NCI-H1417 (cell line): ENCODE data around the gene PHF10.
A peak's percentile ranks its signal among the peaks of the same experiment; 100 is the strongest.
"Not testable (repeated sequence)": the region's sequence is repeated elsewhere in the genome, so short reads cannot be mapped to it uniquely, and the experiment has no call there.

ENCODE experiments used
- DNase-seq, 3 experiments: peaks; one replicate each; lab custom pipeline; 2025; lab: John Stamatoyannopoulos, UW

PHF10 gene

GRCh38 chr6:169723200-169723909, 945 bp downstream of the PHF10 start:
- DNase-seq: peak; percentile 40 to 73 (median 70)

GRCh38 chr6:169722362-169723199, 1.7 kb downstream of the PHF10 start:
- DNase-seq: peak; percentile 23 to 70 (median 43)

- DNase-seq: no peak
Observed at GRCh38 chr6:169720207-169720855, 4.0 kb downstream of the PHF10 start.

- no peak for DNase-seq
Observed at GRCh38 chr6:169719117-169719516, 5.2 kb downstream of the PHF10 start.

- no peak for DNase-seq
Observed at GRCh38 chr6:169714595-169714994, 9.7 kb downstream of the PHF10 start.

GRCh38 chr6:169714178-169714577, 10.1 kb downstream of the PHF10 start:
- DNase-seq: no peak

GRCh38 chr6:169710009-169710408, 14.3 kb downstream of the PHF10 start:
- no peak for DNase-seq

- DNase-seq: no peak
Observed at GRCh38 chr6:169709293-169709692, 15.0 kb downstream of the PHF10 start.

- no peak for DNase-seq
Observed at GRCh38 chr6:169707772-169708171, 16.5 kb downstream of the PHF10 start.

- no peak for DNase-seq
Observed at GRCh38 chr6:169702840-169703246, 21.5 kb downstream of the PHF10 start.

GRCh38 chr6:169701954-169702839, 22.1 kb downstream of the PHF10 start, which contains the start of the genes C6orf120 and WDR27:
Gene C6orf120 (plus strand): TSS chr6:169702126. CDS start chr6:169702460, 334 bp downstream.
Gene WDR27 (minus strand): TSS chr6:169702029. CDS start chr6:169689005, 13,024 bp downstream.
- peak; percentile 96 to 99 (median 99) for DNase-seq

- DNase-seq: peak; percentile 31 to 83 (median 71)
Observed at GRCh38 chr6:169701311-169701953, 22.9 kb downstream of the PHF10 start.

GRCh38 chr6:169700296-169700695, 24.0 kb downstream of the PHF10 start:
- DNase-seq: peak in 1 of 3 experiments; percentile 31

GRCh38 chr6:169697115-169697514, 27.2 kb downstream of the PHF10 start:
- DNase-seq: not testable (repeated sequence)

- no peak for DNase-seq
Observed at GRCh38 chr6:169695131-169695530, 29.2 kb downstream of the PHF10 start.

- DNase-seq: no peak
Observed at GRCh38 chr6:169692516-169692915, 31.8 kb downstream of the PHF10 start.

GRCh38 chr6:169691260-169691659, 33.0 kb downstream of the PHF10 start:
- no peak for DNase-seq

GRCh38 chr6:169689287-169689686, 35.0 kb downstream of the PHF10 start:
- DNase-seq: no peak

- DNase-seq: no peak
Observed at GRCh38 chr6:169685860-169686259, 38.4 kb downstream of the PHF10 start.

GRCh38 chr6:169684056-169684455, 40.2 kb downstream of the PHF10 start:
- DNase-seq: no peak

GRCh38 chr6:169678342-169678741, 46.0 kb downstream of the PHF10 start:
- DNase-seq: no peak
